Stimulated activated naive CD4-positive, alpha-beta T cell (primary cell): Measurements from ENCODE around the gene SPATA45.
"Not testable (repeated sequence)": the region's sequence is repeated elsewhere in the genome, so short reads cannot be mapped to it uniquely, and the experiment has no call there.

Source experiments
- DNase-seq, 6 experiments: peaks; one replicate each; lab custom pipeline; 2025; lab: John Stamatoyannopoulos, UW

SPATA45 gene

GRCh38 chr1:212847549-212847948 is at the start of gene SPATA45:
TSS of gene SPATA45 (minus strand) at chr1:212847649. CDS start at chr1:212836149, 11,500 bp downstream.
- DNase-seq: no peak

- no peak for DNase-seq
These were observed 44.7 kb upstream of the SPATA45 start for GRCh38 chr1:212892108-212892507.

DNA sequence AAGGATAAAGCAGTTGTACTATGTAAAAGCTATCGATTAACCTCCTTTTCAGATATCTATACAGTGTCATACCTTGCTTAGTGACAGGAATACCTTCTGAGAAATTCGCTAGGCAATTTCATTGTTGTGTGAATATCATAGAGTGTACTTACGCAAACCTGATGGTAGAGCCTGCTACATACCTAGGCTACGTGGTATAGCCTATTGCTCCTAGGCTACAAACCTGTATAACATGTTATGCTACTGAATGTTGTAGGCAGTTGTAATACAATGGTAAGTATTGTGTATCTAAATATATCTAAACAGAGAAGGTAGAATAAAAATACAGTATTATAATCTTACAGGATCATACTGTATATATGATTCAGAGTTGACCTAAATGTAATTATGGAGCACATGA is 37.1 kb upstream of the SPATA45 start:
- no peak for DNase-seq

DNA sequence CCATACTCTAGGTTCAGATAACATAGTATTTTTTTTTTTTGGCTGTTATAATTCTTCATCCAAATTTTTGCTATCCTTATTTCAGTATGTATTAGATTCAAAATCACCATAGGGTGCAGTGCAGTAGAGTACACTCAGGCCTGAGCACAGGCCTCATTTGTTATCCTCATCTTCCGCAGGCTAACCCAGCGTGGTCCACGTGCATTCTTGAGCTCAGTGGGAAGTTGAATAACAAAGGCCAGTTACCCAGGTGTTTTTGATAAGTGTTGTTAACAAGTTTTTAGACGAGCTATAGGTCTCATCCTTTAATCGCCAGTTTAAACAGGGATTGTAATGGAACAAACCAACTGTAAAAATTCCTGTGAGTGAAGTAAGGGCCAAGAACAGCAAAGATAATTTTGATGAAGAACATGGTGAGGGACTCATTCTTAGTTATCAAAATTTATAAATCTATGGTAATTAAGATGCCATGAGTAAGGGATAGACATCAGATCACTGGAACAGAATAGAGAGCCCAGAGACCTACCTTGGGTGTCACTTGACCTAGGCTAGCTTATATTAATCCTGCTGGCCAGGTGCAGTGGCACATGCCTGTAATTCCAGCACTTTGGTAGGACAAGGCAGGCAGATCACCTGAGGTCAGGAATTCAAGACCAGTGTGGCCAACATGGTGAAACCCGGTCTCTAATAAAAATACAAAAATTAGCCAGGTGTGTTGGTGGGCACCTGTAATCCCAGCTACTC is 32.7 kb upstream of the SPATA45 start:
- no peak for DNase-seq

DNA sequence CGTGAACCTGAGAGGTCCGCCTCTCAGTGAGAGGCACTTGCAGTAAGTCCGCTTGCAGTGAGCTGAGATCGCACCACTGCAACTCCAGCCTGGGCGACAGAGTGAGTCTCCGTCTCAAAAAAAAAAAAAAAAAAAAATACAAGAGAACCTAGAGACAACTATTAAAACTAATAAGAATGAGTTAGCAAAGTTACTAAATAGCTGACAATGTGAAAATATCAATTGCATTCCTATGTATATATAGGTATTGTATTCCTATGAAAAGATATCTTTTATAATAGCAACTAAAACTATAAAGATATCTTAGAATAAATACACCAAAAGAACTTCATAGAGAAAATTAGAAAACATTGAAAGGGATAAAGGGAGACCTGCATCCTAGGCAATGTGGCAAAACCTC is 31.0 kb upstream of the SPATA45 start:
- no peak for DNase-seq

DNA sequence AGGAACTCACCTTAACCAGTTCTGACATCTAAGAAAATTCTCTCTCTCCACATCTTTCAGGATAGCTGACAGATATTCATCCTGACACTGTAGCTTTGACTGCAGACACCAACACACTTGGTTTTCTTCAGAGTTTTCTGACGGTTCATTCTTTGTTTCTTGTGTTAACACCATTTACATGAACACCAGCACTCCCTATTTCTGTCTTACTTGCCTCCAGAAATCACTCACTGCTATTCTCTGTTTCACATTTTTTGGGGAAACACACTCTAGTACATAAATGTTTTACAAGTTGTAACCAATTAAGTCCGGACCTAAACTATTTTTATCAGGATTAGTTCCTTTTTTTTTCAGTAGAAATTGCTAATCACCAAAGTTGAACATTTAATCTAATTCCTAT is 26.1 kb upstream of the SPATA45 start:
- no peak for DNase-seq

DNA sequence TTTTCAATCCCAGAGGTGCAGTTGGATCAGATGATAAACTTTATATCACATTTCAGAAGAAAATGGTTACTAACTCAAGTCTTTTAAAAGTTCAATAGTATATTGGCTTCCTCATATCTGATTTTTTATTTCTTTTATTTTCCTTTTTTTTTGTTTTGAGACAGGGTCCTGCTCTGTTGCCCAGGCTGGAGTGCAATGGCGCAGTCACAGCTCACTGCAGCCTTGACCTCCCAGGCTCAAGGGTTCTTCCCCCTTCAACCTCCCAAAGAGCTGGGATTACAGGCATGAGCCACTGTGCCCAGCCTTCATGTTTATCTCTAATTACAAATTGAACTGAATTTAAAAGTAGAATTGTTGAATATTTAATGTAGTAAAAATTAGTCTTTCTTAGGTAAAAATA is 24.5 kb upstream of the SPATA45 start:
- DNase-seq: no peak

DNA sequence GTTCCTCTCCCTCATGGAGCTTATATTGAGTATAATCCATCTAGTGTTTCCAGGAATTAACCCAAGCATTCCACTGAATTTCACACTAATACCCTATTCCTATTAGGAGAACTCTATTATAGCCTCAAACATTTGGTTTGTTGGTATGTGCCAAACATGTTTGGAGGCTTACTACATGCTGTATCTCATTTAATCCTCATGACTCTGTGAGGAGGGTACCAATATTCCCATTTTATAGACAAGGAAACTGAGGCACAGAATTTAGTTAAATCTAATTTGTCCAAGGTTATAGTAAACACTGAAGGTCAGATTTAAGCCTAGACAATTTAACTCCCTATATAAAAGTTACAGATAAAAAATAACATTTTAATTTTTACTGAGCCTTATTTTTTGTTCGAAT is 19.7 kb upstream of the SPATA45 start:
- DNase-seq: no peak

- no peak for DNase-seq
These were observed 16.8 kb upstream of the SPATA45 start for GRCh38 chr1:212864201-212864600.

GRCh38 chr1:212863345-212863744 is 15.9 kb upstream of the SPATA45 start:
- not testable (repeated sequence) for DNase-seq

GRCh38 chr1:212862111-212862690 is 14.8 kb upstream of the SPATA45 start:
- DNase-seq: no peak

DNA sequence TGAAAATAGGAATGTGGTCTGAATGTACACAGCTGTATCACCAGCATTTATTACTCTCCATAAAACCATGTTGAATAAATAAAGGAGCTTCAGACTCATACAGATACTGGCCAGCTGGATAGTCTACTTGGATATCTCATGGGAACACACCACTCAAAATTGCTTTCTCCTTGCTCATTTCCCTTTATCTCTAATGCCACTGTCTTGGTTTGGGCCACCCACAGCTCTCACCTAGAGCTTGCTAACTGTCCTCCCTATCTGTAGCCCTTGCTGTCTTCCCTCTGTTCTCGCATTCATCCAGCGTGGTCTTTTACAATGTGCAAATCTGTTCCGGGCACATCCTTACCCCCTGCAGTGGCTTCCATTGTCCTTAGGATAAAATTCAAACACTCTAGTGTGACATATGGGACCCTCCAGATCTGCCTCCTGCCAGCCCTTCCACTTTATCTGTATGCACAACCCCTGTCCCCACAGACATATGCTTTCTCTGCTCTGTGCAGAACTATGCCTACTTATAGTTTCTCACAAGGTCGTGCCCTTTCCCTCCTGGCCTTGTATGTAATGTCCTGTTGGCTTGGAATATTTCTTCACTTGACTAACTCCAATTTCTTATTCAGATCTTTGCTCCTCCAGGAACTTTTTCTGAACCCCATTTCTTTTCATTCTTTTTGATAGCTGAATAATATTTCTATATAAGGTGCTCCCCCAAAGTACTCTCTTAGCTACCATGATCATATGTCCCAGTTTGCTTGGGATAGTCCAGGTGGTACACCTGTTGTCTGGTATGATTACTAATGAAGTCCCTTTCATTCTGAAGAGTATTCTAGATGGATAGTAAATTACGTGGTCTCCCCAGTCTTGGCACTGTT is 13.5 kb upstream of the SPATA45 start:
- DNase-seq: no peak

GRCh38 chr1:212858461-212859265 is 11.2 kb upstream of the SPATA45 start:
- peak in 2 of 6 experiments; percentile 28 to 67 for DNase-seq

DNA sequence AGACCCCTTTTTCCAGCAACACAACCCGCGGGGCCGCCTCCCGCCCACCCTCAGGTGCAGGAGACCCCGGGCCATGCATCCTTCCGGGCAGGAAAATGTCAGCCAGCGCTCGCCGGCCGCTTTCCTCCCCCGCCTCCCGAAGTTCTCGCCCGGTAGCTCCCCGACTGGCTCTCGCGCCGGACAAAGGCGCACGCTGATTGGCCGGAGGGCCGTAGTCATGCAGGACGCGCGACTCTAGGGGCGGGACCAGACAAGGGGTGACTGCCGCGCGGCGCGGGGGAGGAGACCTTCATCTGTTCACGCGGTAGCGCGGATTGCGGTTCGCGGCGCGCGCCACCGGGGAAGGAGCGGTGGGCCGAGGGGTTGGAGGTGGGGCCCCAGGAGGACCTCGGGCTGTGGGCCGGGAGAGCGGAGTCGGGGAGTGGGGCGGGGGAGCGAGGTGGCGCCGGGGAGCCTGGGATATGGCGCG is 10.6 kb upstream of the SPATA45 start, which contains the start of gene FLVCR1:
TSS of gene FLVCR1 (plus strand) at position 284 of the 469 bp plus-strand sequence. CDS start at position 462, 178 bp downstream.
- peak; percentile 71 to 86 (median 80) for DNase-seq

GRCh38 chr1:212856755-212857154 is 9.3 kb upstream of the SPATA45 start:
- no peak for DNase-seq

DNA sequence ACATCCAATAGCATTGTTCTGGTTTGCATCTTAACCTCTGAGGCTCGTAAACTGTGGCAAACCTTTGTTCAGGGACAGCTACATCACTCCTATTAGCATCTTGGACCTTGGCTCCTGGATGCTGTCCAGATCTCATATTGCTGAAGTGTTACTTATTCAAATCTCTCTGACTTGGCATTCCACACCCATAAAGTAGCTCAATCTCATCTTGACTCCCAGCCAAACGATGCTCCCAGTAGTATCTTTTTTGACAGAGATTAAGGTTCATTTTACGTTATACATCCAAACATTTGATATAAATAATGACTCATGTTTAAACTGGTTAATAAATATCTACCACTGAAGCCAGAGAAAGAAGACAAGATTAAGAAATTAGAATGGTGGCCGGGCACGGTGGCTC is 6.2 kb upstream of the SPATA45 start:
- no peak for DNase-seq

DNA sequence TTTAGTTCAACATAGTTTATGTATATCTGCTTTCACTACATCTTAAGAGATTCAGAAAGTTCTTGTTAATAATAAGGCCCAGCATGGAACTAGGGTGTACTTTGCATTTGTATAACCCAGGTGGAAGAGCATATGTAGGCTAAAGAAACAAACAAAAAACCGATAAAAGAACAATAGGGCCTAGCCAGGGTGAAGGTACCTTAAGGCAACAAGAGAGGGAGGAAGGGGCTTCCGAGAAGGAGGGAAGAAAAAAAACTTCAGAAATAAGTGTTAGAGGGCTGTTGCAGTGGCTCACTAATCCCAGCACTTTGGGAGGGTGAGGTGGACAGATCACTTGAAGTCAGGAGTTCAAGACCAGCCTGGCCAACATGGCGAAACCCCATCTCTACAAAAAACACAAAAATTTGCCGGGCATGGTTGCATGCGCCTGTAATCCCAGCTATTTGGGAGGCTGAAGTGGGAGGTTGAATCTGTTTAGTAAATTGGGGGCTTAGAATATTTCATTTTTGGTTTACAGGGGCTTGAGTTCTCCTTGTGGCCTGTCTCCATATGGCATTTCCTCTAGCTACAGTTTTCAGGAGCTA is 4.7 kb upstream of the SPATA45 start:
- no peak for DNase-seq

GRCh38 chr1:212844521-212844920 is 2.9 kb downstream of the SPATA45 start:
- DNase-seq: not testable (repeated sequence)

- DNase-seq: no peak
These were observed 9.3 kb downstream of the SPATA45 start for GRCh38 chr1:212838145-212838544.

- DNase-seq: not testable (repeated sequence)
These were observed 13.9 kb downstream of the SPATA45 start for GRCh38 chr1:212833211-212834207.
